GM19468 (cell line): ENCODE data around the gene TMEM37.

Experiments
- ATAC-seq: cut with Tn5 transposase; IDR thresholded peaks from one replicate; pipeline ENCODE4 v1.9.1; 2021; ENCODE audit warnings: mild to moderate bottlenecking, moderate library complexity, moderate number of reproducible peaks; ENCODE audit not compliant: unreplicated experiment; ENCODE audit errors: extremely low read depth

TMEM37 gene

DNA sequence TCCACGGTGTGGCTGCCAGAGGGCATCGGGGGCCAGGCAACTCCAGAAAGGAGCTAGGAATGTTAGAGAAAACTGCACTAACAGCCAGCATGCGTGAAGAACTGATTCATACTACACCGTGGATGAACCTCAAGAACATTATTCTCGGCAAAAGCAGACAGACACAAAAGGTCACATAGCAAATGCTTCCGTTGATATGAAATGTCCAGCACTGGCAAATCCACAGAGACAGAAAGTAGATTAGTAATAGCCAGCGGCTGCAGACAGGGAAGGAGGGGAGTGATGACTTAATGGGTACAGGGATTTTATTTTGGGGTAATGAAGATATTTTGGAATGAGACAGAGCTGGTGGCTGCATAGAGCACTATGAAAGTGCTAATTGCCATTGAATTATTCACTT, 55.2 kb downstream of the TMEM37 start:
- ATAC-seq, result no peak

DNA sequence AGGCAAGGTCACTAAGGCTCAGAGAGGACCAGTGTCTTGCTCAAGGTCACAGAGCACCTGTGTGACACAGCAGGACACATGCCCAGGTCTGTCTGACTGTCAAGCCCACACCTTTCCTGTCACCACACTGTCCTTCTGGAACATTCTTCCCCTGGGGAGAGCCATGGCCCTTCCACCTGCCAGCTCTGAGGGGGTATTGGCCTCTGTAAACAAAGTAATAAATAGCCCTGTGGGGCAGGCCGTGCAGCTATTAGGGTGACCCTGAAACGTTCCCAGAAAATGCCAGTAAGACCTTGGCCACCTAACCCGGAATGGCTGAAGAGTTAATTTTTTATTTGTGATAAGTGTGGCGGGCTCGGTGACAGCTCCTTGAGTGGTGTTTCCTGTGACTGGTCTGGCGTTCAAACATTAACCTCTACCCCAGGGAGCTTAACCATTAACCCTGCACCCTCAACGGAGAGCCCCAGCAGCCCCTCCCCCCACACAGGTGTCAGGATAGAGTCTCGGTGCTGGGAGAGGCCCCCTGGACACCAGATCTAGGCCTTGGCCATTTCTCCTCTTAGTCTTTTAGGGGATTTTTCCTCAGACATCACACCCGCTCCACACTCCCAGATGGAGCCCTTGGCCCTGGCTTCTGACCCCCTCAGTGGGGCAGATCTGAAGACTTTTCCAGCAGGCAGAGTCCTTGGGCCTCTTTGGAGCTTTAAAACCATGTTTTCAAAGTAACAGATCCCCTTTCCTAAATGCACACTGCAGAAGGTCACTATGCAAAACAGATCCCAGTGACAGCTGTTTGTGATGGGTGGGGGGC, 56.0 kb downstream of the TMEM37 start:
- ATAC-seq, result peak; percentile 58
